HepG2 (cell line): Measurements from ENCODE around the gene SCFD2. TPM values are rescaled to one million over a fixed set of nuclear protein-coding genes. Genes with fewer than 3 reads are reported as not detected.

Source experiments
- ATAC-seq: fragments of 200-7000 bp; cut with Tn5 transposase; 3 replicates; pipeline ENCODE4 v1.9.1; 2020; ENCODE audit warnings: mild to moderate bottlenecking, moderate library complexity
- BruUV-seq: library from RNA; stranded (reverse); fragments of 400-500 nt; replicated peaks from 2 replicates; lab custom pipeline; 2021; lab: Mats Ljungman, UMichigan
- CTCF ChIA-PET: fragments of 300-600 bp; formaldehyde crosslinking; extraction: SDS; loops from one replicate; lab custom pipeline; 2021; ENCODE audit warnings: low total read pairs, inconsistent platforms, low intra/inter-chr PET ratio; lab: Yijun Ruan, JAX
- POLR2A ChIA-PET: fragments of 350-600 bp; sonication (Branson Sonifier 250); formaldehyde crosslinking; loops from one replicate; lab custom pipeline; 2020; ENCODE audit warnings: antibody characterized with exemption, inconsistent platforms; lab: Yijun Ruan, JAX
- DNase-seq: peaks from one replicate; pipeline ENCODE4 v3.0.0-alpha.2; 2015; ENCODE audit warnings: low spot score
- FAIRE-seq: peaks from 3 replicates; lab custom pipeline; 2011; peaks lifted over from hg19 to GRCh38; lab: Jason Lieb, UNC
- H2AFZ ChIP-seq: one replicate; pipeline ENCODE4 v1.6.1; 2011; ENCODE audit warnings: low read length, inconsistent platforms
- H3K27ac ChIP-seq: fragments of 300-600 bp; 3 replicates; pipeline ENCODE4 v1.8.0; 2011; ENCODE audit warnings: mixed run types, mild to moderate bottlenecking, mixed read lengths, low read length, inconsistent platforms; ENCODE audit not compliant: insufficient read depth; ENCODE audit errors: extremely low read length
- H3K27me3 ChIP-seq, 2 experiments: fragments of 200-600 bp in 1 of 2; 2 replicates in 1 of 2; 3 replicates in 1 of 2; pipeline versions ENCODE4 v1.6.0 to v1.8.0; 2011; ENCODE audit warnings: low read length in 2 of 2, mild to moderate bottlenecking in 2 of 2, moderate library complexity in 2 of 2, inconsistent platforms in 1 of 2; ENCODE audit not compliant: insufficient read depth in 2 of 2, control insufficient read depth in 1 of 2
- H3K36me3 ChIP-seq, 2 experiments: fragments of 200-600 bp in 1 of 2; replicated peaks in 1 of 2; 2 replicates in 1 of 2; 3 replicates in 1 of 2; pipeline versions ENCODE4 v1.5.1 to v1.8.0; 2011; ENCODE audit warnings: low read length in 2 of 2, inconsistent platforms in 1 of 2; ENCODE audit not compliant: insufficient read depth in 2 of 2, control insufficient read depth in 1 of 2
- H3K4me1 ChIP-seq: 2 replicates; pipeline ENCODE4 v1.5.1; 2012; ENCODE audit warnings: low read length, inconsistent platforms; ENCODE audit not compliant: insufficient read depth
- H3K4me2 ChIP-seq: 2 replicates; pipeline ENCODE4 v1.6.0; 2011; ENCODE audit warnings: low read depth, low read length, inconsistent platforms
- H3K4me3 ChIP-seq, 3 experiments: fragments of 200-600 bp in 1 of 3; sonication (generic), shearing (Covaris generic) in 1 of 3; replicated peaks in 1 of 3; 2 replicates each; pipeline ENCODE4 v1.5.1; 2011 to 2016; ENCODE audit warnings: low read length in 3 of 3, inconsistent platforms in 2 of 3, low read depth in 2 of 3, mild to moderate bottlenecking in 2 of 3, control low read depth in 1 of 3, mixed read lengths in 1 of 3; ENCODE audit not compliant: insufficient read depth in 1 of 3
- H3K79me2 ChIP-seq: one replicate; pipeline ENCODE4 v1.6.1; 2011; ENCODE audit warnings: low read length, inconsistent platforms; ENCODE audit not compliant: insufficient read depth
- H3K9ac ChIP-seq: 2 replicates; pipeline ENCODE4 v1.6.0; 2011; ENCODE audit warnings: mild to moderate bottlenecking, low read depth, low read length, inconsistent platforms; ENCODE audit not compliant: insufficient read depth
- H3K9me3 ChIP-seq: 2 replicates; pipeline ENCODE4 v1.5.1; 2012; ENCODE audit warnings: mild to moderate bottlenecking, low read length
- H4K20me1 ChIP-seq: 2 replicates; pipeline ENCODE4 v1.6.0; 2011; ENCODE audit warnings: inconsistent platforms, mild to moderate bottlenecking, low read length, moderate library complexity; ENCODE audit not compliant: insufficient read depth
- CEBPG ChIP-seq: IDR thresholded peaks from 2 replicates; pipeline ENCODE4 v1.6.1; 2016
- CENPT ChIP-seq: sonication (generic); formaldehyde crosslinking; IDR thresholded peaks from 2 replicates; pipeline ENCODE4 v1.8.0; 2022; ENCODE audit warnings: low read depth, mild to moderate bottlenecking, moderate library complexity, missing genetic modification reagents
- HDAC1 ChIP-seq: sonication (generic); formaldehyde crosslinking; IDR thresholded peaks from 2 replicates; pipeline ENCODE4 v1.5.1; 2020; ENCODE audit warnings: mild to moderate bottlenecking, missing genetic modification reagents
- HNF4A ChIP-seq: sonication (generic); formaldehyde crosslinking; IDR thresholded peaks from 2 replicates; pipeline ENCODE4 v1.4.0; 2020; ENCODE audit warnings: missing genetic modification reagents
- NAIF1 ChIP-seq: sonication (generic); formaldehyde crosslinking; IDR thresholded peaks from 2 replicates; pipeline ENCODE4 v1.5.0; 2020; ENCODE audit warnings: mild to moderate bottlenecking, missing genetic modification reagents, borderline replicate concordance
- NFRKB ChIP-seq: fragments of 450-650 bp; IDR thresholded peaks from 2 replicates; pipeline ENCODE4 v1.6.1; 2017
- NR2C2 ChIP-seq: sonication (generic); formaldehyde crosslinking; IDR thresholded peaks from 2 replicates; pipeline ENCODE4 v1.4.0; 2020; ENCODE audit warnings: missing genetic modification reagents, mild to moderate bottlenecking, moderate library complexity, borderline replicate concordance
- POGZ ChIP-seq: sonication (generic); formaldehyde crosslinking; IDR thresholded peaks from 2 replicates; pipeline ENCODE4 v1.4.0; 2020; ENCODE audit warnings: mild to moderate bottlenecking, missing genetic modification reagents
- RORA ChIP-seq: sonication (generic); formaldehyde crosslinking; IDR thresholded peaks from 2 replicates; pipeline ENCODE4 v1.5.0; 2020; ENCODE audit warnings: mild to moderate bottlenecking, missing genetic modification reagents, moderate library complexity
- SP2 ChIP-seq: sonication (generic); formaldehyde crosslinking; IDR thresholded peaks from 2 replicates; pipeline ENCODE4 v1.5.1; 2020; ENCODE audit warnings: mild to moderate bottlenecking, missing genetic modification reagents
- STAT5B ChIP-seq: sonication (generic); formaldehyde crosslinking; IDR thresholded peaks from 2 replicates; pipeline ENCODE4 v1.4.0; 2020; ENCODE audit warnings: missing genetic modification reagents
- USF2 ChIP-seq, 2 experiments: sonication (generic) in 1 of 2; formaldehyde crosslinking in 1 of 2; IDR thresholded peaks; 2 replicates each; pipeline versions ENCODE4 v1.5.1 to v1.6.1; 2011 to 2020; ENCODE audit warnings: borderline replicate concordance in 1 of 2, low read depth in 1 of 2, low read length in 1 of 2, mild to moderate bottlenecking in 1 of 2, missing genetic modification reagents in 1 of 2, moderate library complexity in 1 of 2
- XBP1 ChIP-seq: sonication (generic); formaldehyde crosslinking; IDR thresholded peaks from 2 replicates; pipeline ENCODE4 v1.5.0; 2020; ENCODE audit warnings: missing genetic modification reagents
- ZNF350 ChIP-seq: sonication (generic); formaldehyde crosslinking; IDR thresholded peaks from 2 replicates; pipeline ENCODE4 v1.4.0; 2020; ENCODE audit warnings: mild to moderate bottlenecking, low read depth, missing genetic modification reagents, borderline replicate concordance
- ZNF503 ChIP-seq: sonication (generic); formaldehyde crosslinking; IDR thresholded peaks from 2 replicates; pipeline ENCODE4 v1.4.0; 2020; ENCODE audit warnings: missing genetic modification reagents
- ZNF841 ChIP-seq: sonication (generic); formaldehyde crosslinking; IDR thresholded peaks from 2 replicates; pipeline ENCODE4 v1.8.1; 2023; ENCODE audit warnings: missing genetic modification reagents, borderline replicate concordance
- in situ Hi-C: cut with HindIII; loops from 2 replicates; pipeline ENCODE4 v1.10.0; 2017; ENCODE audit warnings: low pct_unique_long_range_greater_than_20kb; ENCODE audit not compliant: extremely low pct_ligation_motif_present
- intact Hi-C: fragments of 100-400 bp; cut with micrococcal nuclease; formaldehyde crosslinking; loops from one replicate; pipeline ENCODE4 v1.10.0; 2022; ENCODE audit not compliant: unreplicated experiment
- polyA plus RNA-seq, 8 experiments: library from polyadenylated mRNA; depleted of rRNA in 3 of 8; stranded (reverse) in 7 of 8; unstranded in 1 of 8; fragments of >200 nt; fragmentation: Illumina TruSeq in 4 of 8; extraction: Trizol in 4 of 8; gene quantifications; 2 replicates each; pipeline versions ENCODE4 v1.2.1 to v1.2.3, GENCODE V29; 2011 to 2016; ENCODE audit warnings: low read depth in 4 of 8, missing spikeins in 1 of 8, mixed read lengths in 1 of 8; ENCODE audit not compliant: insufficient read depth in 1 of 8
- total RNA-seq, 5 experiments: library from RNA; depleted of rRNA; stranded (reverse); fragments of >200 nt; fragmentation: Illumina TruSeq; extraction: Trizol; gene quantifications; 2 replicates each; pipeline ENCODE4 v1.2.3, GENCODE V29; 2016; ENCODE audit warnings: low read depth in 1 of 5

The SCFD2 gene
- total and polyA plus RNA-seq, 2 of the 13 experiments (the other 11 are each of a cell fraction or from before 2014, with no cell fraction given) = 4.6 to 15.6 TPM

GRCh38 chr4:52915191-52915590 is 450.7 kb downstream of the SCFD2 start:
- Histone ChIP-seq H3K9ac (no peak overlapping the region), H3K4me1 (peaks cover 33% of the 10 kb centered on the region)
- TF ChIP-seq HDAC1 (CRISPR knock-in tag) (no peak), SP2 (CRISPR knock-in tag) (no peak), NAIF1 (CRISPR knock-in tag) (no peak), ZNF350 (CRISPR knock-in tag) (no peak), CEBPG (CRISPR knock-in tag) (no peak), USF2 (IDR thresholded peaks at IDR 0.05; ENCODE audit: low read depth, low read length) (no peak), USF2 (CRISPR knock-in tag; IDR thresholded peaks at IDR 0.05; ENCODE audit: borderline replicate concordance) (no peak), CENPT (CRISPR knock-in tag) (no peak), XBP1 (CRISPR knock-in tag) (no peak), NR2C2 (CRISPR knock-in tag) (no peak), HNF4A (no peak), STAT5B (CRISPR knock-in tag) (no peak), ZNF841 (no peak), NFRKB (no peak), RORA (CRISPR knock-in tag) (no peak), ZNF503 (no peak), POGZ (CRISPR knock-in tag) (no peak)
- TF ChIP-seq, all 625 proteins: peak for 0
- no peak overlapping the region for H3K27ac ChIP-seq
- no peaks in the 10 kb centered on the region for H4K20me1 ChIP-seq
- POLR2A ChIA-PET = no interaction called here
- no peaks in the 10 kb centered on the region for H3K9me3 ChIP-seq
- H3K36me3 ChIP-seq = no peaks in the 10 kb centered on the region
- DNase-seq (no peak), ATAC-seq (no peak), FAIRE-seq (no peak)
- in situ Hi-C loops (no loop called here), intact Hi-C loops (no loop called here)
- no peaks in the 10 kb centered on the region for H3K27me3 ChIP-seq
- H3K79me2 ChIP-seq = no peaks in the 10 kb centered on the region
- H3K4me2 ChIP-seq = no peak overlapping the region
- CTCF ChIA-PET = no interaction called here
- no peak overlapping the region for H3K4me3 ChIP-seq
- no TSS peak for BruUV-seq
- no peak overlapping the region for H2AFZ ChIP-seq
